Activated CD4-positive, CD25-positive, alpha-beta regulatory T cell treated with anti-CD3 and anti-CD28 coated beads, Interleukin-2, amount 50 U/mL, for 72 hours (primary cell): ENCODE measurements around the gene TEKTIP1.

ENCODE experiments used
- DNase-seq: peaks from one replicate; pipeline ENCODE4 v3.0.0; 2021

TEKTIP1 gene

DNA sequence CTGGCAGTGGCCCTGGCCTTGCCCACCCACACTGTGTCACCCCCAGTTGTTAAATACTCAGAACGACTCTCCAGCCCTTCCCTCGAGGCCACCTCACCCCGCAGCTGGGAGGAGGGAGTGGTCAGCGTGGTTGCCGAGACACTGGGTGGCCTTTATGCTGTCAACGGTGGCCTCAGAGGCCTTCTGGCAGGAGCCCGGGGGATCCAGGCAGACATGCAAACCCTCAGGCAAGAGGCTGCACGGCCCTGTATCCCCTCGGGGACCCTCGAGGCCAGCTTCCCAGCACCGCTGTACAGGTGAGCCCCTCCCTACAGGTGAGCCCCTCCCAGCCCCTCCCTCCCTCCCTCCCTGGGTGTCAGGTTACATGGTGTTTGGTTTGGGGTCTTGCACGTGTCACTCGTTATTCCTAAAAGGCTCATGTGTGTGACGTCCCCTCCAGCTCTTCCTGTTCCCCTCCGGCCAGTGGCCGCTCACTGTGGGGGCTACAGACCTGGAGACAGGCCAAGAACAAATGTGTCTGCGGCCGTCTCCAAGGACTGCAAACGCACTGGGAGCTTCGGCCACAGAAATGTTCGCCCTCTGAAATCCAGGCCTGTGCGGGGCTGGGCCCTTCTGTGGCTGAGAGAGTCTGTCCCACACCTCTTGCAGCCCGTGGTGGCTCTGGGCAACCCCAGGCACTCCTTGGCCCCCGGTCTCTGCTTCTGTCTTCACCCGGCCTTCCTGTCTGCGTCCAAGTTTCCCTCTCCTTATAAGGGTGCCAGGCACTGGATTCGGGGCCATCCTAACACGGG is at the start of gene TEKTIP1:
Gene TEKTIP1 (plus strand): TSS at position 210 of the 791 bp plus-strand sequence. CDS start 4 bp downstream, at position 214.
- no peak for DNase-seq

DNA sequence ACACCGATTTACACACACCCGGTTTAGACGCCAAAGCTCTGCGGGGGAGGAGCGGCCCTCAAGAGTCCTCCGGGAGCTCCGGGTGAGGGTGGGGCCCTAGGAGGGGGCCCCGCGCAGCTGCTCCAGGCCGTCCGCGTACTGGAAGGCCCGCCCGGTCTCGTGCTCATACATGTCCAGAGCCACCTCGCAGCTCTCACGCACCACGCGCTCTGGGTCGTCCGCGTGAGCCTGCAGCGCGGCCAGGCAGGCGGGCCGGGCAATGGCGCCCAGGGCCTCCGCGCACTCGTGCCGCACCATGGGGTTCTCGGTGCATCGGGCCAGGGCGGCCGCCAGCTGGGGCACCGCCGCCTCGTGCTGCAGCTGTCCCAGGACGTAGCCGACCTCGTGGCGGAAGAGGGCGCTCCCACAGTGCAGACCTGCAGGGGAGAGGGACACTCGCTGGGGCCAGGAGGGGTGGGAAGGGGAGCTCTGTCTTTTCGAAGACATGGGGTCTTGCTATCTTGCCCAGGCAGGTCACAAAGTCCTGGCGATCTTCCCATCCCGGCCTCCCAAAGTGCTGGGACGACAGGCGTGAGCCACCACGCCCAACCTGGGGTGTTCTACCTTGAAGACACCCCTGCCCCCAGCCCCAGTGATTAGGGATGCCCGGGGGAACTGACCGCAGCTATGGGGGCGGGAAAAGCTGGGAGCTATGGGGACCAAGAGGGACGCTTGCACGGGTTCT is 47.4 kb upstream of the TEKTIP1 start:
- DNase-seq, result no peak

DNA sequence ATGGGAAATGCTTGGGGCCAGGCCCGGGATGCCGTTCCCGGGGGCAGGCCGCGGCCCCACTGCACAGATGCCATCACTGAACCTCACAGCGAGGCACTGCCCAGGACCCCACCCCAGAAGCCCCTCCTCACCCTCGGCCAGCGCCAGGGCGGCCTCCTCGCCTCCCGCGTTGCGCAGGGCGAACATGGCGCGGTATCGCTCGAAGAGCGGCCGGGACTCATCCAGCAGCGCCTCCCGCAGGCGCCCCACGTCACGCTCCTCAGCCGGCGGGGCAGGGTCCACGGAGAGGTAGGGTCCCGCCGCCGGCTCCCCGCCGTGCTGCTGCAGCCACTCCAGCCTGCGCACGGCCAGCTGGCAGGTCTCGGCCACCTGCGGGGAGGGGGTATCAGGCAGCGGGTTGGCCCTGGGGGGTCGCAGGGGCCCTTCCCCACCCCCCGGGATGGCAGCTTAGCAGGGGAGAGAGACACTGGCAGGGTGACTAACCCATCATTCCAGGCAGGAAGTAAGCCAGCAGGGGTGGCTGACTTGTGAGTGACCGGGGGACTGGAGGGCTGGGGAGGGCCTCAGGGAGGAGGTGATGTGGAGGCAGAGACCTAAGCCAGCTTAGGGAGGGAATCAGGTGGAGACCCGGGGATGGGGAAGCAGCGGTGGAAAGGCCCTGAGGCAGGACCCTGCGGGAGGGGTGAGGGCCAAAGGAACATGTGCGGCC is 46.7 kb upstream of the TEKTIP1 start:
- DNase-seq, result no peak

DNA sequence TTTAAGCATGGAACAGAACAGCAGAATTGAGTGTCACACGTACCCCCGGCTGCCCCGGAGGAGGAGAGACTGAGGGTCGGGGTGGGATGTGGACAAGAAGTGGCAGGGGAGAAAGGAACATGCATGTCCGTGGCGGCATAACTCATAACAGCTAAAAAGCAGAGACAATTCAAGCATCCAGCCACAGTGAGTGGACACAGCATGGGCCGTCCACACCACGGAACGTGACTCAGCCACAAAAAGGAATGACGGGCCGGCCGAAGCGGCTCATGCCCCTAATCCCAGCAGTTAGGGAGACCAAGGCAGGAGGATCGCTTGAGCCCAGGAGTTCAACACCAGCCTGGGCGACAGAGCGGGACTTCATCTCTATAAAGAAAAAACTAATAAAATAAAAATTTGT is 46.1 kb upstream of the TEKTIP1 start:
- no peak for DNase-seq

DNA sequence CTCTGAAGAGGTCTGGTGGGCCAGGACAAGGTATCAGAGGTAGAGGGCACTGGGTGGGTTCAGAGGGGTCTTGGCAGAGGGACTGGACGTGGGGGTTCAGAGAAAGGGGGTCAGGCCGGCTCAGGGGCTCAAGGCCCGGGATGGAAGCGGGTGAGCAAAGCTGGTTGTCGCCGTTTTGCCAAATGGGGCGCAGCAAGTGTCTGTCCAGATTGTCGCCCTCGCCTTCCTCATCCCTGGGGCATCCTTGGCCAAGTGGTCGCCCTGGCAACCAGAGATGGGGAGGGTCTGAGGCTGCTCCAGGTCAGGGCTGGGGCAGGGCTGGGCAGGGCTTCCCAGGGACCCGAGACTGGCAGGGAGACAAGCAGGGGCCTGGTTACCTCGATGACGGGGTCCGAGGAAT is 45.3 kb upstream of the TEKTIP1 start:
- DNase-seq, result no peak

DNA sequence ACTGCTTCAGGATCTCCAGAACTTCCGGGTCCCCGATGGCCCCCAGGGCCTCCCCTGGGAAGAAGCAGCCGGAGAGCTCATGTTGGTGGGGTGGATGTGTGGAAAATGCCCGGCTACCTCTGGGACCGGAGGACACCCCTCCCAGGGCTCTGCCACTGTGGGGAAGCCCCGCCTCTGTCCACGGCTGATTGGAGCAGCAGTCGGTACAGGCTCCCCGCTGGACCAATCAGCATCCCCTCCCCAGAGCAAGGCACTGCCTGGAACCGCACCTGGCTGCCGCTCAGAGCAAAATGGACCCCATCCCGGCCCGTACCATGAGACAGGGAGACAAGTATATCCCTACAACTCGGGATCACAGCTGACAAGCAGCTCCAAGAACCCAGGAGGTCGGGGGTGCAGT is 44.9 kb upstream of the TEKTIP1 start:
- no peak for DNase-seq

DNA sequence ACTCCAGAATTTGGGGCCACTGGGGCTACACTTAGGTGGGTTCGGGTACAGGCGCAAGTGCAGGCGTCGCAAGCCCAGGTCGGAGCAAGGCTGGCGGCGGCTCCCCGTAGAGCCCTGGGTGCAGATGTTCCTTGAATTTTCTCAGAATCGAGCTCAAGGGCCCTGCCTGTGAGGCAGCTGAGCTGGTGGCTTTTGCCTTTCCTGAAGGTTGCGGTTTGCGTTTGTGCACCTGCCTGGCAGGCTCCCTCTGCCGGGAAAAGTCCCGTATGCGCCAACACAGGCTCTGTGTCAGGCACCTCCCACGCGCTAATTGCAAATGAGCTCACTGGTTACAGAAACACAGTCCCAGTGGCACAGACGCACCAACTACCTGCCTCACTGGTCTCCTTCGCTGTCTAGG is 44.4 kb upstream of the TEKTIP1 start:
- DNase-seq, result no peak

DNA sequence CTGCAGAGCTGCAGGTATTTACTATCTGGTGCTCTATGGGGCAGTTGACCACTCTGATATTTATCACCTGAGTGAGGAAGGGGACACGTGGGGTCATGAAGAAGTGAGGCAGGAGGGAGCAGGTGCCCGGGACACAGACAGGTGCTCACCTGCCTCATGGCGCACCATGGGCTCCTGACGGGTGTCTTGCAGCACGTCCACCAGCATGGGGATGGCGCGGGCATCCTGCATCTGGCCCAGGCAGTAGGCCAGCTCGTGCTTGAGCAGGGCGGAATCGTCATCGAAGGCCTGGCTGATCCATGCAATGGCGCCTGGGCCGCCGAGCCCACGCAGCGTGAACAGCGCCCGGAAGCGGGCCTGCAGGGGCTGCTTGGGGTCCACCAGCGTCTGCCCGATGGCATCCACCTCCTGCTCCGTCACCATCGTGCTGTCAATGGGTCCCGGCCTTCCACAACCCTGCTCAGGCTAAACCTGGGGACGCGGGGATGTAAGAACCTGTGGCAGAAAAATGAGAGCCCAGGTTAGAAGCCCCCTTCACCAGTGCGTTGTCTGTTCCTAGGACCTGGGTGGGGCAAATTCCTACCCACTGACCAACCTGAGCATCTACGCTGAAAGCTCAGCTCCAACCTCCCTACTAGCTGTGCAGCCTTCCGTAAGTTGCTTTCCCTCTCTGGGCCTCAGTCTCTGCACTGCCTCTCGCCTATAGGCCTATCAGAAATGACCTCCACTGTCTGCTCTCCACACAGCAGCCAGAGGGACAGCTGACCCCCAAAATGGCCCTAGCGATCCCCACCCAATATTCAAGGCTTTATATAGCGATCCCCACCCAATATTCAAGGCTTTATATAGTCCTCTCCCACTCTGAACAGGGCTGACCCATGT is 42.3 kb upstream of the TEKTIP1 start:
- DNase-seq, result no peak

DNA sequence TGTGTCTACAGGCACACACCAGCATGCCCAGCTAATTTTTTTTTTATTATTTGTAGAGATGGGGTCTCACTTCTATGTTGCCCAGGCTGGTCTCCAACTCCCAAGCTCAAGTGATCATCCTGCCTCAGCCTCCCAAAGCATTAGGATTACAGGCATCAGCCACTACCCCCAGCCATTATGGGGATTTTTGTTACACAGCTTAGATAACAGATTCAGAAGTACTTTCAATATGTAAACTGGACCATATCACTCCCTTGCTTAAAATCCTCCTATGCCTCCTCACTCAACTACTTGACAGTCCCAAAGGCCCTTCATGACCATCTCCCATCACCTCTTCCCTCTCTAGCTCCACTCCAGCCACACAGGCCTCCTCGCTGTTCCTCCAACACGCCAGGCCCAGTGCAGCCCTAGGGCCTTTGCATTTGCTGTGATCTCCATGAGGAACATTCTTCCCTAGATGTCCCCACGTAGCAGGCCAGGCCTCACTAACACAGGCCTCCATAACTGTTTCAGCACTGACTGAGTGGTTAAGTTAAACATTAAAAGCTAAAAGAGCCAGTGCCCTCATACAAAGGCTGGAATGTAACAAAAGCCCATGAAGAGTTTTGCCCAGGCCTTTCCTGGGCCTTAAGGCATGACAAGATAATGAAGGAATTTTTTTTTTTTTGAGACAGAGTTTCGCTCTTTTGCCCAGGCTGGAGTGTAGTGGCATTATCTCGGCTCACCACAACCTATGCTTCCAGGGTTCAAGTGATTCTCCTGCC is 41.0 kb upstream of the TEKTIP1 start:
- no peak for DNase-seq

DNA sequence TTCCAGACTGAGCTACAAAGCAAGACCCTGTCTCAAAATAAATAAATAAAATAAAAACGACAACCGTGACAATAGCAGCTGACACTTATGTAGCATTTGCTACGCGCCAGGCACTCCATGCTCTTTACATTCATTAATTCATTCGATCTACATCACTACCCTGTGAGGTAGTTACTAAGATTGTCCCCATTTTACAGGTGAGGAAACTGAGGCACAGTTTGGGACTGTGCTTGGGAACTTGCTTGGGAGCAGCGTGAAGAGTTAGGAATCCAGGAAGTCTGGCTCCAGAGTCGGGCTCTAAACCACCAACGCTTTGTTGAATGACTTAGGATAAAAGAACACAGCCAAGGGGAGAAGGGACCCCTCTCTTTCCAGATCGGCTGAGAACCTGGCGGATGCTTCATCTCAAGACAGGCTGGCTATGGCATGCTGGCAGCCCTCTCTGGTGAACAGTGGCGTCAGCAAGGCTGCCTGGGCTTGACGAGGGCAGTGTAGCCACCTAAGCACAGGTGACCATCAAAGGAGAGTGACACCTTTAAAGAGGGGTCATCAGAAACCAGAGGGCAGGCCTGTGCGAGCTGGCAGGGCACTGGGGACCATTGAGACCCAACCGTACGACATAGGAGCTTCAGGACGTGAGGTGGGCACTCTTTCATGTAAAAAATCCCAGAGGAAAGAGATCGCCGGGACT is 39.1 kb upstream of the TEKTIP1 start:
- DNase-seq, result no peak

DNA sequence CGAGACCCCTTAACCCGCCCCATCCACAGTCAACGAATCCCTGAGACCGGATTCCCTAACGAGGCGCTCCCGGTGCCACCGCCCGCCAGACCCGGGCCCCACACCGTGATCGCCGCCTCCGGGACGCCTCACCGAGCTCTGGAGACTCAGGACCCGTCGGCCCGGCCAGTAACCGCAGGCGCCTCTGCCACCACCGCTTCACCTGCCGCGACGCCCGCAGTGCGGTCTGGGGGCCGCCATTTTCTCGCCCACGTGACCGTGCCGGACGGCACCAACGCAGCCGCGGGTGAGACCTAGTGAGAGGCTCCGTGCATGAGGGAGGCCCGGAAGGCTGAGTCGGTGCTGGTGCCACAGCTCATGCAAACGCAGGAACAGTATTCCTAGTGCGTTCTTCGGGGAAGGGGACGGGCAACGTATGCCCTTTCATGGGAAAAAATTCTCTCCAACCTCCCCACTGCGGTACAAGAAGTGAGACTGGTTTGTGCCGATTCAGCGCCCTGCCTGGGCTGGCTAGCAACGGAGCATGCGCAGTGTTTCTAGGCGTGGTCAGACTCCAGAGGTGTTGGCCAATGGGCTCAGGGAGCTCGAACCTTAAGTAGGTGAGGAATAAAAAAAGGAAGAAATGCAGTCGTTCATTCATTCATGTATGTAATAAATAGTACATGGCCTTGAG is 38.4 kb upstream of the TEKTIP1 start, which contains the start of gene DOHH:
Gene DOHH (minus strand): TSS at position 246 of the 673 bp plus-strand sequence. CDS start 3,860 bp downstream, outside the sequence.
- DNase-seq, result peak; percentile 93

DNA sequence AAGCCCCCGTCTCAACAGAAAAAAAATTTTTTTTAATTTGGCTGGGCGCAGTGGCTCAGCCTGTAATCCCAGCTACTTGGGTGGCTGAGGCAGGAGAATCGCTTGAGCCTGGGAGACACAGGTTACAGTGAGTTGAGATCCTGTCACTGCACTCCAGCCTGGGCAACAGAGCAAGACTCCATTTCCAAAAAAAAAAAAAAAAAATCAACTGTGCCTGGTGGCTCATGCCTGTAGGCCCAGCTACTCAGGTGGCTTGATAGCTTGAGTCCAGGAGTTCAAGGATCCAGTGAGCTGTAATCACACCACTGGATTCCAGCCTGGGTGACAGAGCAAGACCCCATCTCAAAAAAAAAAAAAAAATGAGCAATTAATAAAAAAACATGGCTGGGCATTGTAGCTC is 37.2 kb upstream of the TEKTIP1 start:
- DNase-seq, result no peak

DNA sequence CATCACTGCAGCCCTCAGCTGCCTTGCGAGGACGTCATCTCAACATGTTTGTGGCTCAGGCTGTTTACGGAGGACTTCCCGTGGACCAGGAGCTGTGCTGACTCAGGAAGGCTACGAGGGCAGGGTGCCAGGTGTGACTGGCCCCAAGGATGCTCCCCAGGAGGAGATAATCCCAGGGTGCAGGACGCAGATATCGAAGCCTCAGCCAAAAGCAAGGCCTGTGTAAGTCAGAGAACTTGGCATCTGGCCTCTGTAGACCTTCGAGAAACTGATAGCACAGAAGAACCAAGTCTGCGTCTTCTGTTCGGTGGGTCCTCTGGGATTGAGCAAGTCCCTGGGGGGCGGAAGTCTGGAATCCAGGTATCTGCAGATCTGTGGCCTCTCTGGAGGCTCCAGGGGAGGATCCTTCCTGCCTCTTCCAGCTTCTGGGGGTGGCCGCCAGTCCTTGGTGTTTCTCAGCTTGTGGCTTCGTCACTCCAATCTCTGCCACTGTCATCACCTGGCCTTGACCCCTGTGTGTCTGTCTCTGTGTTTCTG is 35.9 kb upstream of the TEKTIP1 start:
- DNase-seq, result no peak

DNA sequence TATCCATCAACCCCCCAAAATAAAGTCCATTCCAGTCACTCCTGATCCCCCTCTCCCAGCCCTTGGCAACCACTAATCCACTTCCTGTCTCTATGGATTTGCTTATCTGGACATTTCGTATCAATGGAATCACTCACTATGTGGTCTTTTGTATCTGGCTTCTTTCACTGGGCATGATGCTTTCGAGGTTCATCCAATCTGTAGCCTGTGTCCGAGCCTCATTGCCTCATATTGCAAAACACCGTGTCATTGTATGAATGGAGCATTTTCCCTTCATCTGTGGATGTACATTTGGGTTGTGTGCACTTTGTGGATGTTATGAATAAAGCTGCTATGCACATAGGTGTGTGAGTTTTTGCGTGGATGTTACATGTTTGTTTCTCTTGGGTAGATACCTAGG is 34.2 kb upstream of the TEKTIP1 start:
- no peak for DNase-seq

DNA sequence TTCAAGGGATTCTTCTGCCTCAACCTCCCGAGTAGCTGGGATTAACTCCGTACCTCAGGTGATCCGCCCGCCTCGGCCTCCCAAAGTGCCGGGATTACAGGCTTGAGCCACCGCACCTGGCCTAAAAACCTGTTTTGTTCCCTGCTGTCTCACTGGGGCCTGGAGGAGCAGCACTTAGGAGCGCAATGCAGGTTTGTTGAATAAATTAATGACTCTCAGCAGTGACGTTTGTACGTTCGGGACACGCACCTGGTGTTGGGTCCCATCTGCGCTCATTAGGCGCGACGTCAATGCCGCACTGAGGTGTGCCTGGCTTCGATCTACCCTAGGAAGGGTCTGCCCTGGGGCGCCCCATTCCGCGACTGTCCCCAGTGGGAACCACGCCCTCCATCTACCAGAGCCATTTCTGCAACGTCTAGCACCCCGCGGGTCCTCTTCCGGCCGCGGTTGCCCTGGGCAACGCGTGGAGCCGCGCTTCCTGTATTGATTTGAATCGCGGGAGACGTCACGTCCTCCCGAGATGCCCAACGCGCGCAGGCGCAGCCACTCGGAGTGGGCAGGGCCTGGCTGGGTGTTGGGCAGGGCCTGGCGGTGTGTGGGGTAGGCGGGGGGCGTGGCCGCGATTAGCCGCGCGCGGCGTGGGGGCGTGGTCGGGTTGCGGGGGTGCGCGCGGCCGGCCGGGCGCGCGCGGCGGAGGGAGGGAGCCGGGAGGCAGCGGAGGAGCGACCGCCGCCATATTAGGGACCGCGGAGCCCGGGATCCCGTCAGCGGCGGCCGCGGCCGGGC is 33.2 kb upstream of the TEKTIP1 start, which contains the start of gene FZR1:
Gene FZR1 (plus strand): TSS at position 714 of the 786 bp plus-strand sequence. CDS start 16,679 bp downstream, outside the sequence.
- DNase-seq, result peak; percentile 99

DNA sequence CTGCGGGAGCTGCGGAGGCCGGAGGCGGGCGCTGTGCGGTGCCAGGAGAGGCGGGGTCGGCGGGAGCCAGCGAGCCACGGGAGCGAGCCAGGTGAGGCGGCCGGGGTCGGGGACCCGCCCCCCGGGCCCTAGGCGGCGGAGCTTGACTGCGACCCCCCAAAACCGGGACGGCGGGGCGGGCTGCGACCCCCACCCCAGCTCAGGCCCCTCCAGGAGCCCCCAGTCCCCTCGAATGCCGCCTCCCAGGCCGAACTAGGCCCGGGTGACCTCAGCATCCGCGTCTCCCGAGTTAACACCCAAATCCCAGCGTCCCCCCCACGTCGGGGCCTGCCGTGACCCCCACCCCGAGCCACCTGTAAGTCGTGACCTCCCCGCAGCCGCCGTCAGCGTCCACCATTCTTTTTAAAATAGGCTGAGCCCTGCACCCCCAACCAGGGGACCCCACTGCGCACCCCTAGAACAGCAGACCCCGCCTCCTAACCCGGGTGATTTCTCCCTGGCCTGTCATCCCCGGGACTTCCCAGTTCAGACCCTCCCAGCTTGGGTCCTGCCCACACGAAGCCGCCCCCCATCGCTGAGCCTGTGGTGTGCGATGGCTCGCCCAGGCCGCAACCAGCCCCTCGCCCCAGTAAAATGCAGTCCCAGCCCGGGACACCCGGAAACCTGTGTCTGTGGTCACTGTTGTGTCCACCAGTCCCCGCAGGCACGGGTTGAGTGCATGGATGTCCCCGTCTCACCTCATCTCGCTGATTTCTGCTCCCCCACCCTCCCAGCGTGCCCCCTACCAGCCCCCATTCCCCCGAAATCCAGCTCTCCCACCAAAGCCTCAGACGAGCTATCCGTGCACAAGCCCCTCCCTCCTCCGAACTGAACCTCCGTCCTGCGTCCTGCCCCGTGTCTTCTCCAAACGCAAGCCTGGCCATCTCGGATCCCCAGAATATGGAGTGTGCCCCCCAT is 32.3 kb upstream of the TEKTIP1 start:
- no peak for DNase-seq

DNA sequence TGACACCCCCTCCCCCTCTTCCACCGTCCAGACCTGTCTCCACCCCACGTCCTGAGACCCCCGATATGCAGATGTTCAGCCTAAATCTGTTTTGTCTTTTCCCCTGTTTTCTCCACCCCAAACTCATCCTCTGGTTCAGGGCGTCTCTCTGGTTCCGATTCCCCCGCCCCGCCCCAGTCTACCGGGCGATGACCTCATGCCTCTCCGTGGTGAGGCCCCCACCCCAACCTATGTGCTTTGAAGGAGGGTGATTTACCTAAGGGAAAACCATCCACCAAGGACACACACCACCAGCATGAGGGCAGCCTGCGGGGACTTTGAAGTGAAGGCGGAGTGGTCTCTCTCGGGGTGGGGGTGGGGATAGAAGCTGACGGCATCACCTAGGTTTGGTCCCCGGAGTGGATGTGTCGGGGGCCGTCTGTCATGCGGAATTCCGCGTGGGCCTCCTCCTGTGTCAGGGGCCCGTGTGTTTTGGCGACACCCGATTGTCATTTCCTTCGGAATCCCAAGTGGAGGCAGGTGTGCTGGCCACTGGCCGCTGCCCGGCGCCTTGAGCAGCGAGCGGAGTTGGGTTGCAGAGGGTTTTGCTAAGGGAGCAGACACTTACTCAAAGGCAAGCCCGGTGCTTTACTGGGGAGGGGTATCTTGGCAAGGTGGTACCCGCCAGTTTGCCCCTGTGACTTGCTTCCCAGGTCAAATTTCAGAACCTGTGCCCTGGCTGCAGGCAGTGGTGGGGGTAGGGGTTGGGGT is 31.4 kb upstream of the TEKTIP1 start:
- DNase-seq, result no peak
